ENCODE data around the gene METTL24. TPM values are rescaled to one million over a fixed set of nuclear protein-coding genes. Genes with fewer than 3 reads are reported as not detected.

Gene METTL24
- total and polyA plus RNA-seq, 2 of the 8 experiments (the other 6 are each of a cell fraction or from before 2014, with no cell fraction given) = 0.30 to 0.39 TPM

DNA sequence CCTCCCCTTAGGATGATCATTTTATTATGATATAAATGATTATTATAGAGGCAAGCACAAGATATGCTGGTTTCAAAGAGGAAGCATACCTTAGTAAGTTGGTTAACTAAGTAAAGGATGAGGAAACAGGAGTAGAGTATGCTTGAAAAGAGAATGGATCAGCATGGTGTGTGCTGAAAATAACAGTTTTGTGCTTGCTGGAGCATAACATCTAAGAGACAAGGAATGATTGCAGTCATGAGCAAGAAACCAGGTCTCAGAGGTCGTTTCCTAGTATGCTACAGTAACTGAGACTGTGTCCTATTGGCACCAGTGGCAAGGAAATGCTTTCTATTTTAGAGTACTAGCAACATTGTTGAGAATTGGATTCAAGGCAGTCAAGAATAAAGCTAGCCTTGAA is 143.8 kb downstream of the METTL24 start (continued):
- TF ChIP-seq, protein P1, sequence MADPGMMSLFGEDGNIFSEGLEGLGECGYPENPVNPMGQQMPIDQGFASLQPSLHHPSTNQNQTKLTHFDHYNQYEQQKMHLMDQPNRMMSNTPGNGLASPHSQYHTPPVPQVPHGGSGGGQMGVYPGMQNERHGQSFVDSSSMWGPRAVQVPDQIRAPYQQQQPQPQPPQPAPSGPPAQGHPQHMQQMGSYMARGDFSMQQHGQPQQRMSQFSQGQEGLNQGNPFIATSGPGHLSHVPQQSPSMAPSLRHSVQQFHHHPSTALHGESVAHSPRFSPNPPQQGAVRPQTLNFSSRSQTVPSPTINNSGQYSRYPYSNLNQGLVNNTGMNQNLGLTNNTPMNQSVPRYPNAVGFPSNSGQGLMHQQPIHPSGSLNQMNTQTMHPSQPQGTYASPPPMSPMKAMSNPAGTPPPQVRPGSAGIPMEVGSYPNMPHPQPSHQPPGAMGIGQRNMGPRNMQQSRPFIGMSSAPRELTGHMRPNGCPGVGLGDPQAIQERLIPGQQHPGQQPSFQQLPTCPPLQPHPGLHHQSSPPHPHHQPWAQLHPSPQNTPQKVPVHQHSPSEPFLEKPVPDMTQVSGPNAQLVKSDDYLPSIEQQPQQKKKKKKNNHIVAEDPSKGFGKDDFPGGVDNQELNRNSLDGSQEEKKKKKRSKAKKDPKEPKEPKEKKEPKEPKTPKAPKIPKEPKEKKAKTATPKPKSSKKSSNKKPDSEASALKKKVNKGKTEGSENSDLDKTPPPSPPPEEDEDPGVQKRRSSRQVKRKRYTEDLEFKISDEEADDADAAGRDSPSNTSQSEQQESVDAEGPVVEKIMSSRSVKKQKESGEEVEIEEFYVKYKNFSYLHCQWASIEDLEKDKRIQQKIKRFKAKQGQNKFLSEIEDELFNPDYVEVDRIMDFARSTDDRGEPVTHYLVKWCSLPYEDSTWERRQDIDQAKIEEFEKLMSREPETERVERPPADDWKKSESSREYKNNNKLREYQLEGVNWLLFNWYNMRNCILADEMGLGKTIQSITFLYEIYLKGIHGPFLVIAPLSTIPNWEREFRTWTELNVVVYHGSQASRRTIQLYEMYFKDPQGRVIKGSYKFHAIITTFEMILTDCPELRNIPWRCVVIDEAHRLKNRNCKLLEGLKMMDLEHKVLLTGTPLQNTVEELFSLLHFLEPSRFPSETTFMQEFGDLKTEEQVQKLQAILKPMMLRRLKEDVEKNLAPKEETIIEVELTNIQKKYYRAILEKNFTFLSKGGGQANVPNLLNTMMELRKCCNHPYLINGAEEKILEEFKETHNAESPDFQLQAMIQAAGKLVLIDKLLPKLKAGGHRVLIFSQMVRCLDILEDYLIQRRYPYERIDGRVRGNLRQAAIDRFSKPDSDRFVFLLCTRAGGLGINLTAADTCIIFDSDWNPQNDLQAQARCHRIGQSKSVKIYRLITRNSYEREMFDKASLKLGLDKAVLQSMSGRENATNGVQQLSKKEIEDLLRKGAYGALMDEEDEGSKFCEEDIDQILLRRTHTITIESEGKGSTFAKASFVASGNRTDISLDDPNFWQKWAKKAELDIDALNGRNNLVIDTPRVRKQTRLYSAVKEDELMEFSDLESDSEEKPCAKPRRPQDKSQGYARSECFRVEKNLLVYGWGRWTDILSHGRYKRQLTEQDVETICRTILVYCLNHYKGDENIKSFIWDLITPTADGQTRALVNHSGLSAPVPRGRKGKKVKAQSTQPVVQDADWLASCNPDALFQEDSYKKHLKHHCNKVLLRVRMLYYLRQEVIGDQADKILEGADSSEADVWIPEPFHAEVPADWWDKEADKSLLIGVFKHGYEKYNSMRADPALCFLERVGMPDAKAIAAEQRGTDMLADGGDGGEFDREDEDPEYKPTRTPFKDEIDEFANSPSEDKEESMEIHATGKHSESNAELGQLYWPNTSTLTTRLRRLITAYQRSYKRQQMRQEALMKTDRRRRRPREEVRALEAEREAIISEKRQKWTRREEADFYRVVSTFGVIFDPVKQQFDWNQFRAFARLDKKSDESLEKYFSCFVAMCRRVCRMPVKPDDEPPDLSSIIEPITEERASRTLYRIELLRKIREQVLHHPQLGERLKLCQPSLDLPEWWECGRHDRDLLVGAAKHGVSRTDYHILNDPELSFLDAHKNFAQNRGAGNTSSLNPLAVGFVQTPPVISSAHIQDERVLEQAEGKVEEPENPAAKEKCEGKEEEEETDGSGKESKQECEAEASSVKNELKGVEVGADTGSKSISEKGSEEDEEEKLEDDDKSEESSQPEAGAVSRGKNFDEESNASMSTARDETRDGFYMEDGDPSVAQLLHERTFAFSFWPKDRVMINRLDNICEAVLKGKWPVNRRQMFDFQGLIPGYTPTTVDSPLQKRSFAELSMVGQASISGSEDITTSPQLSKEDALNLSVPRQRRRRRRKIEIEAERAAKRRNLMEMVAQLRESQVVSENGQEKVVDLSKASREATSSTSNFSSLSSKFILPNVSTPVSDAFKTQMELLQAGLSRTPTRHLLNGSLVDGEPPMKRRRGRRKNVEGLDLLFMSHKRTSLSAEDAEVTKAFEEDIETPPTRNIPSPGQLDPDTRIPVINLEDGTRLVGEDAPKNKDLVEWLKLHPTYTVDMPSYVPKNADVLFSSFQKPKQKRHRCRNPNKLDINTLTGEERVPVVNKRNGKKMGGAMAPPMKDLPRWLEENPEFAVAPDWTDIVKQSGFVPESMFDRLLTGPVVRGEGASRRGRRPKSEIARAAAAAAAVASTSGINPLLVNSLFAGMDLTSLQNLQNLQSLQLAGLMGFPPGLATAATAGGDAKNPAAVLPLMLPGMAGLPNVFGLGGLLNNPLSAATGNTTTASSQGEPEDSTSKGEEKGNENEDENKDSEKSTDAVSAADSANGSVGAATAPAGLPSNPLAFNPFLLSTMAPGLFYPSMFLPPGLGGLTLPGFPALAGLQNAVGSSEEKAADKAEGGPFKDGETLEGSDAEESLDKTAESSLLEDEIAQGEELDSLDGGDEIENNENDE (IDR thresholded peaks at IDR 0.05; ENCODE audit: insufficient replicate concordance, low read length) = no peak
- TF ChIP-seq SP1 (IDR thresholded peaks at IDR 0.05; ENCODE audit: low read depth, low read length) (no peak), KDM4A (IDR thresholded peaks at IDR 0.05; ENCODE audit: low read depth, low read length, severe bottlenecking) (no peak), JUND (IDR thresholded peaks at IDR 0.05; ENCODE audit: low read length) (no peak), HDAC6 (IDR thresholded peaks at IDR 0.05; ENCODE audit: low read depth, low read length) (no peak), KDM5A (IDR thresholded peaks at IDR 0.05; ENCODE audit: low read length) (no peak), SRF (IDR thresholded peaks at IDR 0.05; ENCODE audit: low read depth, low read length) (no peak), POLR2A (IDR thresholded peaks at IDR 0.05; ENCODE audit: control extremely low read depth in 1 of 2, low read depth in 2 of 2, low read length in 2 of 2) (no peak), HDAC2 (IDR thresholded peaks at IDR 0.05; ENCODE audit: borderline replicate concordance in 1 of 2, low read depth in 2 of 2, low read length in 2 of 2) (no peak)
